GM12892 (cell line): ENCODE measurements around the gene SUGCT.

Experiments
- POLR2AphosphoS5 ChIP-seq: IDR thresholded peaks from 2 replicates; pipeline ENCODE4 v1.6.1; 2011; ENCODE audit warnings: low read depth, low read length, control low read depth
- TAF1 ChIP-seq: IDR thresholded peaks from 2 replicates; pipeline ENCODE4 v1.6.1; 2011; ENCODE audit warnings: low read depth, mild to moderate bottlenecking, control low read depth, low read length, borderline replicate concordance

- no peak for TF ChIP-seq POLR2AphosphoS5
- no peak for TF ChIP-seq TAF1
Measured at GRCh38 chr7:40899636-40900507, 765.1 kb downstream of the SUGCT start.
